Fibroblast of lung (primary cell): Measurements from ENCODE around the gene TPD52L3.

ENCODE experiments used
- EZH2 ChIP-seq: IDR thresholded peaks from 2 replicates; pipeline ENCODE4 v1.5.1; 2012; ENCODE audit warnings: low read length, control low read depth, mild to moderate bottlenecking; ENCODE audit errors: missing control alignments
- TF ChIP-seq, protein P1 (sequence below), 2 donors: IDR thresholded peaks in 1 of 2; conservative IDR thresholded peaks in 1 of 2; 1 replicate in 1 of 2; 2 replicates in 1 of 2; pipeline ENCODE4 v1.5.1; 2011 to 2012; ENCODE audit warnings: low read length in 2 of 2, control low read depth in 1 of 2, inconsistent platforms in 1 of 2, low read depth in 1 of 2, mild to moderate bottlenecking in 1 of 2

DNA sequence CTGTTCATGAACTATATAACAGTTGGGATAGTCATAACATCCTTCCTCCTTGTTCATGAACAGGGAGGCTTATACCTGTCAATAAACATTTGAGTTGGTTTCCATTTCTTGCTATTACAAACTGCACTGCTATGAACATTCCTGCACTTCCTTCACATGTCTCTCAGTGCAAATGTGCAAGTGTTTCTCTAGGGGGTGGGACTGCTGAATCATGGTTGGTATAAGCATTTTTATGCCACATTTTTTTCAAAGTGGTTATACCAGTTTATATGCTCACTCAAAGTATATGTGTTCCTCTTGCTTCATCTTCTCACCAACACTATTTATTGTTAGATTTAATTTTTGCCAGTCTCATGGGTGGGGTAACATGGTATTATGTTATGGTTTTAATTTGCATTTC, 25.8 kb upstream of the TPD52L3 start:
- TF ChIP-seq, protein P1, sequence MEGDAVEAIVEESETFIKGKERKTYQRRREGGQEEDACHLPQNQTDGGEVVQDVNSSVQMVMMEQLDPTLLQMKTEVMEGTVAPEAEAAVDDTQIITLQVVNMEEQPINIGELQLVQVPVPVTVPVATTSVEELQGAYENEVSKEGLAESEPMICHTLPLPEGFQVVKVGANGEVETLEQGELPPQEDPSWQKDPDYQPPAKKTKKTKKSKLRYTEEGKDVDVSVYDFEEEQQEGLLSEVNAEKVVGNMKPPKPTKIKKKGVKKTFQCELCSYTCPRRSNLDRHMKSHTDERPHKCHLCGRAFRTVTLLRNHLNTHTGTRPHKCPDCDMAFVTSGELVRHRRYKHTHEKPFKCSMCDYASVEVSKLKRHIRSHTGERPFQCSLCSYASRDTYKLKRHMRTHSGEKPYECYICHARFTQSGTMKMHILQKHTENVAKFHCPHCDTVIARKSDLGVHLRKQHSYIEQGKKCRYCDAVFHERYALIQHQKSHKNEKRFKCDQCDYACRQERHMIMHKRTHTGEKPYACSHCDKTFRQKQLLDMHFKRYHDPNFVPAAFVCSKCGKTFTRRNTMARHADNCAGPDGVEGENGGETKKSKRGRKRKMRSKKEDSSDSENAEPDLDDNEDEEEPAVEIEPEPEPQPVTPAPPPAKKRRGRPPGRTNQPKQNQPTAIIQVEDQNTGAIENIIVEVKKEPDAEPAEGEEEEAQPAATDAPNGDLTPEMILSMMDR (conservative IDR thresholded peaks at IDR 0.05 in 1 of 2, IDR thresholded peaks at IDR 0.05 in 1 of 2; ENCODE audit: low read depth in 1 of 2, low read length in 2 of 2) = no peak
- no peak for TF ChIP-seq EZH2
